Activated gamma-delta T cell treated with anti-CD3 and anti-CD28 coated beads, Interleukin-2, amount 50 U/mL, for 16 hours (primary cell): ENCODE measurements around the gene GGN.
A peak's percentile ranks its signal among the peaks of the same experiment; 100 is the strongest.
"Not testable (repeated sequence)": the region's sequence is repeated elsewhere in the genome, so short reads cannot be mapped to it uniquely, and the experiment has no call there.

Experiments
- DNase-seq: peaks from one replicate; pipeline ENCODE4 v3.0.0-alpha.2; 2020; ENCODE audit warnings: low read depth

The GGN gene

GRCh38 chr19:38362076-38362945 is 25.5 kb downstream of the GGN start:
- peak; percentile 41 for DNase-seq

- peak; percentile 37 for DNase-seq
These were observed 26.2 kb downstream of the GGN start for GRCh38 chr19:38361633-38362075.

- DNase-seq: no peak
These were observed 26.8 kb downstream of the GGN start for GRCh38 chr19:38360839-38361631.

GRCh38 chr19:38360351-38360750 is 27.5 kb downstream of the GGN start:
- DNase-seq: no peak

GRCh38 chr19:38359242-38360021 is 28.4 kb downstream of the GGN start:
- no peak for DNase-seq

GRCh38 chr19:38358071-38358470 is 29.8 kb downstream of the GGN start:
- DNase-seq: no peak

- DNase-seq: no peak
These were observed 31.8 kb downstream of the GGN start for GRCh38 chr19:38355728-38356725.

GRCh38 chr19:38352611-38353010 is 35.2 kb downstream of the GGN start:
- DNase-seq: no peak

- no peak for DNase-seq
These were observed 35.9 kb downstream of the GGN start for GRCh38 chr19:38351865-38352395.

- no peak for DNase-seq
These were observed 37.0 kb downstream of the GGN start for GRCh38 chr19:38350883-38351282.

- DNase-seq: no peak
These were observed 41.0 kb downstream of the GGN start for GRCh38 chr19:38346837-38347236.

GRCh38 chr19:38340927-38341326 is 46.9 kb downstream of the GGN start:
- no peak for DNase-seq

- not testable (repeated sequence) for DNase-seq
These were observed 48.8 kb downstream of the GGN start for GRCh38 chr19:38339011-38339410.

GRCh38 chr19:38337360-38337653 is 50.5 kb downstream of the GGN start:
- no peak for DNase-seq

GRCh38 chr19:38336638-38337359 is 51.0 kb downstream of the GGN start:
- peak; percentile 87 for DNase-seq

GRCh38 chr19:38335949-38336637 is 51.7 kb downstream of the GGN start:
- DNase-seq: peak; percentile 89
